Measurements from ENCODE around the gene ERLIN1.

ERLIN1 gene

DNA sequence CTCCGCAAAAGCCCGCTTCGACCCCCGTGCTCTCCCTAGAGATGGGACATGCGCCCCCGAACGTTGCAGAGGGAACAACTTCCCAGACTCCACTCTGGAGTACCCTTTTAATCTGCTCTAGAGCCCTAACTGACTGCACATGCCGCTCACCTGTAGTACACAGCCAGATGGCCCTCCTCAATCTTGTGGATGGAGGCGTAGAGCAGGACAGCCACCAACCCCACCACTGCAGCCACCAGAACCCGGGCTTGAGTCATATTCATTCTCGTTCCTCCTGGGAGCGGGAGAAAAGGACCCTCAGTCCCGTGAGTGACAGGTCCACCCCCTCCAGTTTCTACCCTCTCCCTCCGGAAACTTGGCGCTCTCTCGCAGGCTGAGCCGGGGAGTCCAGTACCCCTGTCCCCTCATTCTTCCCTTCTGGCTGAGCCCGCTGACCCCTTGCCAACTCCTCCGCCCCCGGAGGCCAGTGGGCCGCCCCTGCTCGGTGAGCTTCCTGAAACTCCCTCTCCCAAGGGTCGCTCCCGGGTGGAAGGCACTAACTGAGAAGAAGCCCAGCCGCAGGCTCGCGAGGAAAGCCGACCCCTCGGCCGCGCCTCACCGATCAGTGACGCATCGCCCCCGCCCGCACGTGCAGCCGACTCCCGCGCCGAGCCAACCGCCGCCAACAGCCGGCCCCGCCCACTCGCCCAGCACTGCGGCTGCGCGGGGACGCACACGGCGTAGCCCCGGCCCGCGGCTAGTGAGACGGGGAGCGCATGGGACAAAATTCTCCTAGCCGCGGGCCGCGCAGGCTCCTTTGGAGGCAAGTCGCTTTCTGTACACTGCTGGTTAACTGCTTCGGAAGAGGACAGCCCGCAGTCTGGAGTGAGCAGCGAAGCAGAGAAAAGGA, at the start of gene ERLIN1:
Gene ERLIN1, minus strand, starts transcription at position 666 of the 889 bp plus-strand sequence. Its CDS starts 403 bp downstream, at position 263.
- peak; percentile 79 for DNase-seq (ENCODE audit: low read depth)

DNA sequence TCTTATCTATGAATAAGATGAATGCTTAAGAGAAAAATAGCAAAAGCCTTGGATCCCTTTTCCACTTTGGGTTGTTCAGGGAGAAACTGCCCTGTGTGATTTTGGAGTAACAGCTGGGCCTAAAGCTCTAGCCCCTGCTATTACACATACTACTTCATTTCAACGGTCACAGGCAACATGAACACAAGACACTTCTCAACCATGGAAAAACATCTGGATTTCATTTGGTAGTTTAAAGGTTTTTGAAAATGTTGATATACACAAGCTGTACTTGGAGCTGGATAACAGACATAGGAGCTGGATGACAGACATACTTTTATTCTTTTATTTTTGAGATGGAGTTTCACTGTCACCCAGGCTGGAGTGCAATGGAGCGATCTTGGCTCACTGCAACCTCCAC, 46.3 kb upstream of the ERLIN1 start:
- peak; percentile 4 for DNase-seq (ENCODE audit: low read depth)

DNA sequence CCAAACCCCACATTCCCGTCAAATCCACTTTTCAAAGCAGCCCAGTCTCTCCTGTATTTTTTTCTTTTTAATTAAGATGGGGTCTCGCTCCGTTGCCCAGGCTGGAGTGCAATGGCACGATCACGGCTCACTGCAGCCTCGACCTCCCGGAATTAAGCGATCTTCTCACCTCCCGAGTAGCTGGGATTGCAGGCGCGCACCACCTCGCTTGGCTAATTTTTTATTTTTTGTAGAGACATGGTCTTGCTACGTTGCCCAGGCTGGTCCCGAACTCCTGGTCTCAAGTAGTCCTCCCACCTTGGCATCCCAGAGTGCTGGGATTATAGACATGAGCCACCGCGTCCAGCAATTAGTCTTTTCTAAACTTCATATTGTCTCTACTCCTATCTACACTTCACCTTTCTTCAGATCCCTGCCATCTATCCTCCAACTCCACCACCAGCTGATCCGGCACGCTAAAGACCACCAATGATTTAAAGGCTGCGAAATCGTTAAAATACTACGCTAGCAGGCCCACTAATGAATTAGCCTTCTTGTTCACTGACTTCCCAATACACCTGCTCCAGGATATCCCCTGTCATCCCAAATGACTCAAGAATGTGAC, 44.1 kb upstream of the ERLIN1 start:
- DNase-seq (ENCODE audit: low read depth): no peak

DNA sequence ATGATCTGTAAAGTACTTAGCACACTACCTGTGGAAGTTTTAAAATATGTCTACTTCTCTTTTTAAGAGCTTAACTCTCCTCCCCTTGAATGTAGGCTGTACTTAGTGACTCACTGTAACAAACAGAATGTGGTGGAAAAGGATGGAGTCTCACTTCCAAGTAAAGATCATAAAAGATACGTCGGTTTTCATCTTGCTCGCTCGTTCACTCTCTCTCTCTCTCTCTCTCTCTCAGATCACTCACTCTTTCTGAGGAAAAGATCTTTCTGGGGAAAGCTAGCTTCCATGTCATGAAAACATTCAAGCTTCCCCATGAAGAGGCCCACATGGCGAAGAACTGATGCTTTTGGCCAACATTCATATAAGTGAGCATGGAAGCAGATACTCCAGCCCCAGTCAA, 38.0 kb upstream of the ERLIN1 start:
- no peak for DNase-seq (ENCODE audit: low read depth)

DNA sequence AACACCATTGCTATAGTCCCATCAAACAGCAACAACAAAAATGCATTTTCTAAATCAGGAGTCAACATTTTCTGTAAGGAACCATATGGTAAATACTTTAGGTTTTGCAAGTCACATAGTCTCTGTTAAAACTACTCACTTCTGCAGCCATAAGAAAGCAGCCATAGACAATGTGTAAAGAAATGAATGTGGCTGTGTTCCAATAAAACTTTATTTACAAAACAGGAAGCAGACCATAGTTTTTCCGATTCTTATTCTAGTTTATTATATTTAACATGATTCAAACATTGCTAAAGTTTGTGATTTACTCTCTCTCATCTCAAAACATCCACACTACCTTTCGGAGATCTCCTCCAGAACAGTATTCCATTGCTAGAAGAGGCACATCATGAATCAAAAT, 36.7 kb upstream of the ERLIN1 start:
- DNase-seq (ENCODE audit: low read depth): no peak

DNA sequence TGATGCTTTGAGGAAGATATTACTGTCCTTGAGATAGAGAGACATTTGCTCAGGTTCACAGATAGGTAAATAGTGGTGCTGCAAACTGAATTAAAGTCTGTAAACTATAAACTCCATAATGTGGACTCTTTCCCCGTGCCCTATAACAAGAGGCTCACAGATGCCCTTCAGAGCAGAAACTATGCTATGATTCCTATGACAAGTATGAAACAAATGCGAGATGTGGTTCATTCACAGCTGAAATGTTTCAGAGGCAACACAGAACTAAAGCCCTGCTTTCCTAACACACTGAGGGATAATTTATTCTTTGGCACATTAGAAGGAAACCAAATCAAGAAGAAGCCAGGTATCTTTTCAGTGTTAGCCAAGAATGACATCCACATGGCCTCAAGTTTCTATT, 30.2 kb upstream of the ERLIN1 start:
- no peak for DNase-seq (ENCODE audit: low read depth)

DNA sequence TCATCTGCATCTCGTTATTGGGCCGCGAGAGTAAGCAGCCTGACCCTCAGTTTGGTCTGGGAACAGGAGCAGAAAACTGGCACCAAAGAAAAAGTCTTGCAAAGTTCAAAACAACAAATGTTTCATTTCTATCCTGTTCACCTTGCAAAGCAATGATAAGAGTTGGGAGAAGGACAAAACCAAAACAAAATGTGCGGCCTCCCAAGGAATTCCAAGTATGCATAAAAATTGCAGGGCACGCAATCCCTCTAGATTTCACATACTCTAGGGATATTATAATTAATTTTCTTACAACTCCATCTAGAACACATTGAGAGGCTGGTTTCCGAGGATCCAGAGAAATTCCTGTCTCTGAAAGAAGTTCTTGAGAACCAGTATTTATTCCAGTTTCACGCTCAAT, 23.5 kb upstream of the ERLIN1 start:
- no peak for DNase-seq (ENCODE audit: low read depth)

DNA sequence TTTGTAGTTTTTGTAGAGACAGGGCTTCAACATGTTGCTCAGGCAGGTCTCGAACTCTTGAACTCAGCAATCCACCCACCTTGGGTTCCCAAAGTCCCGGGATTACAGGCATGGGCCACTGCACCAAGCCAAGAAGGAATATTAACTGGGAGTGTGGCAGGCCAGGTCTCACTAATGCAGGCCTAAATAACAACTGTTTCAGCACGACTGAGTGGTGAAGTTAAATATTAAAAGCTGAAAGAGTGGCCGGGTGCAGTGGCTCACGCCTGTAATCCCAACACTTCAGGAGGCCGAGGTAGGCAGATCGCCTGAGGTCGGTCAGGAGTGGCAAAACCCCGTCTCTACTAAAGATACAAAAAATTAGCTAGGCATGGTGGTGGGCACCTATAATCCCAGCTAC, 22.4 kb upstream of the ERLIN1 start:
- DNase-seq (ENCODE audit: low read depth): no peak

DNA sequence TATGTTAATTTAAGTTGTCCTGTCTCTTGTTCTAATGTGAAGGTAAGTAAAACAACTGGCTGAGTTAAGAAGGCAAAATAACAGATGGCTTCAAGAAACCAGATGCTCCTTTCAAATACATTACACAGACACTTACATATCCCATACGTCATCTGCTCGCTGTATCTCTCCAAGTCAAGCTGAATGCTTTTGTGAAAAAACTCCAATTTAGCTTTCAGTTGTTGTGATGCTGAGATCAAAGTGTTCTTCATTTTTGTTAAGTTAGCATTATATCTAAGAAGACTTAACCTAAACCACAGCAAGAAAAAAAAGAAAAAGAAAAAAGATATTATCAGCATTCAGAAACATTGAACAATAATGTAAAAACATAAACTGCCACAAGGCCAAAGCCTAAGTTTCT, 18.5 kb upstream of the ERLIN1 start:
- no peak for DNase-seq (ENCODE audit: low read depth)

DNA sequence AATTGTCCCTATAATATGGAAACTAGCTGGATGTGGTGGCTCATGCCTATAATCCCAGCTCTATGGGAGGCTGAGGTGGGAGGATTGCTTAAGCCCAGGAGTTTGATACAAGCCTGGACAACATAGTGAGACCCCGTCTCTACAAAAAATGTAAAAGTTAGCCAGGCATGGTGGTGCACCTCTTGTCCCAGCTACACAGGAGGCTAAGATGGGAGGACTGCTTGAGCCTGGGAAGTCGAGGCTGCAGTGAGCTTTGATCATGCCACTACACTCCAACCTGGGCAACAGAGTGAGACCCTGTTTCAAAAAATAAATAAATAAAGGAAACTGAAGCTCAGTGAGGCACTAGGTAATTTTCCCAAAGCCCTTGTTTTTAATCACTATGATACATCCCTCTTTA, 15.7 kb upstream of the ERLIN1 start:
- DNase-seq (ENCODE audit: low read depth): no peak

DNA sequence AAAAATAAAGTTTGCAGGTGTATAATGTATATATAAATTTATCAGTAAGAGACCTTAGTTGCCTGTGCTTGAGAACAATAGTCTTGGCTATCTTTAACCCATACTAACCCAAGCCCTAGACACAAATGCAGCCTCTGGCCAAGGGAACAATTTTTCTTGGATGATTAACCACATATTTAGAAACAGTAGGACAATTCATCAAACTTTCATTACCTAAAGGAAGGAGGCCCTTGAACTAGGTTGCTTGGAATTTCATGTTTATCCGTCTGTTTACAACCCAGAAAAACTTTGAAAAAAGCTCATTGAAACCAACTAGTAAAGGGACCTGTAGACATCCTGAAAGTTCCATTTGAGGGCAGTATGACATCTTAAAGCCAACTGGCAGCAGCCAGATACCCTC, 8.9 kb upstream of the ERLIN1 start:
- no peak for DNase-seq (ENCODE audit: low read depth)

DNA sequence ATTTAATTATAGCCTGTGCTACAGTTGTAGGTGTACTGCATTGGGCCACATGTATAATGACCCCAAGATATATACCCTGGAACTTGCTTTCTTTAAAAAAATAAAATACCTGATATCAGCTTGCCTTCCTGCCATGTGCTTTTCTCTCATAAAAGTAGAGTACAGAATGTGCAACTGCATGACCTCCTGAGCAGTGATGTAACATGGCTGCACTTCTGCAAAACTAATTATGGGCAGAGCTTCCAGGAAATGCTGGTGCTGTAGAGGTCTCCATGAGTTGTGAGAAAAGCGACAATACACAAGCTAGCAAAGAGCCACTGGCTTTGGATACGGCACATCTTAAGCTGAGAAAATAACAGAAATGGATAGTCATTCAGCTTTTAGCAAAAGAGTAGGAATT, 6.5 kb upstream of the ERLIN1 start:
- no peak for DNase-seq (ENCODE audit: low read depth)

DNA sequence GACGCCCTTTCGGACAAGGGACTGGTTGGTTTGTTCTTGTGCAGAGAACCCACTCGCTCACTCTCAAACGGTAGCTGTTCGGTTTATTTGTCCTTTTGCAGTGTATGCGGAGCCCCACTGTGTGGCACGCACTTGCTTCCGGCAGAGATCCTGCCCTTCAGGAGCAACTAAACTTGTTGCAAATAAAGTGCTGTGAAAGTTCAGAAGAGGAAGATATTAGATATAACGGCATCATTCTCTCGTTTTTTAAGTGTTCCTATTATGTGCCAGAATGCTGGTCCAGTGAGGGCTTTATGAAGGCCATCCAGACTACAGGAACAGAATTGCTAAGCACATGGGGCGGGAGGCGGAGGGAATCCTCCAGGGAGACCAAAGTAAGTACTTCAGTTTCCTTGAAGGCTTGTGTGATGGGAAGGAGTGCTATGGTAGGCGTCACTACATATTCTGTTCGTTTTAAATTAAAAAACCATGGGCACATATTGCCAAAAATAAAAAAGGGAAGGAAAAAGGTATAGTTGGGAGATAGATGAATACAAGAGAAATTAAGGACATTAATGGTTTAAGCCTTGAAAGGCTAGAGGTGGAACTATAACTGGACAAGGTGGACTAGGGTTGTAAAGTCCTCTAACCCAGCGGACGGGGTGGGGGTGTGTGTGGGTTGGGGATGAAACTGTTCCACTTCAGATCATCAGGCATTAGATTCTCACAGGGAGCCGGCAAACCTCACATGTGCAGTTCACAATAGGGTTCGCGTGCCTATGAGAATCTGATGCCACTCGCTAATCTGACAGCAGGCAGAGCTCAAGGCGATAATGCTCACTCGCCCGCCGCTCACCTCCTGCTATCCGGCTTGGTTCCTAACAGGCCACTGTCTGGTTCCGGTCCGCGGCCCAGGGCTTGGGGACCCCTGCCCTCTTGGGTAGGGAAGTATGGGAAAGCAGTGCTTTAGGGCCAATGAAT, 704 bp upstream of the ERLIN1 start:
- no peak for DNase-seq (ENCODE audit: low read depth)

DNA sequence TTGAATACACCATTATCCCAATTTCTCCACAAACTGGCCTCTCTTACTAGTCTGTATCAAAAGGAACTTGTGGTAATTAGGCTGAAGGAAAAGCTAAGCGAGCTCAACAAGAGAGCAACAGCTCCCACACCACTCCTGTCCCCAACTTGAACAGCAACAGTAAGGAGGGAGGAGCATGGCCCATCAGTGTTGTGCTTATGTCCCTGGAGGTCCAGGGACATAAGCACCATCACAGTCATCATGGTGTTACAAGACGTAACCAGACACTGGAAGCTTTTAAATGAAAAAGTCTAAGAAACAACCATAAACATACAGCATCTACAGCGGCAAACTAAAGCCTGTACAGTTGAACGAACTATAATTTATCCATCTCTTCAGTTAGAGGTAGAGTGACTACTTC, 989 bp downstream of the ERLIN1 start:
- DNase-seq (ENCODE audit: low read depth): no peak

DNA sequence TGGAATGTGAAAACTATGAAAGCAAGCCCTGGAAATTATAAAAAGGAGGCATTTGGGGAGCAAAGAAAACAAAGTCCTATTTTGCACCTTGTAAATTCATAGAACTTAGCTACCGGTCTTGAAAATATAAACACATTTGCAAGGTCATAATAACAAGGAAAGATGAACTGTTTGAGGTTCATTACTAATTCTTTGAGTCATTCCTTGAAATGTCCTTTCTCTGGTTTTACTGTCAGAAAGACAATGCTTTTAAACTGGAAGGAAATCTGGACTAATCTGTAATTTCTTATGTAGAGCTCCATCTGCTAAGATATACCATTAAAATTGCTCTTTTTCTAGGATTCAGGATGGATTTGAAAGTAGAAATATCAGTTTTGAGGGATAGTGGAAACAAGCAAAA, 1.4 kb downstream of the ERLIN1 start:
- no peak for DNase-seq (ENCODE audit: low read depth)

DNA sequence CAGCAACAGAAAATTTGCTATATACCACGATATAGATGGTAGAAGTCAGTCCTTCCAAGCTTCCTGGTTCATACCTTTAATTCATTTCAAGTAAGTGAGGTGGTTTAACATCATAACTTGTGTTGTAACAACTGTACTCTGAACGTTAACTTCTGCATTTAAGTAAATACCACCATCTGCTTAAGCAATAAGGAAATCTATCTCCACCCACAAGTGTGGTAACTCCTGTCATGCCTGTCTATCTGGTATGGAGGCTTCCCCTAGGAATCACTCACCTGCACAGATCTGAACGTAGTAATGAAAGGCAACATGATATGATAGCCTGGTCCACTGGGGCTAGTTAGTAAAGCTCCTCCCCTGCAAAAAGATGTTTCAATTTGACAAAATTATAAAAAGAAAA, 2.3 kb downstream of the ERLIN1 start:
- DNase-seq (ENCODE audit: low read depth): no peak

DNA sequence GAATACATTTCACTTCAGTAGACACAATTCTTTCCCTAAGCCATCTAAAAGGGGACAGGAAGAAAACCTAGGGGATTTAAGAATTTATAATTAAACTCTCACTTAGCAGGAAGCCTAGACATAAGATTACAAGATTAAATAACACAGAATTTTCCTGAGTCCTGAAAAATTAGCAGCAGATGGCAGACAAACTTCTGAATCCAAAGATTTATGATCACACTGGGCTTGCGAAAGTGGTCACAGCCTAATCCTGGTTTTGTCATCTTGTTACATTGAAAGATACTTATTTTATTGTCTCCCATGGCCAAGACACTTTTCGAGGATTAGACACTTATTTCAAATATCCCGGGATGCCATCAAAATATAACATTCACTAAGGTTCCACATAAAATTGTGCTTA, 2.9 kb downstream of the ERLIN1 start:
- DNase-seq (ENCODE audit: low read depth): no peak

DNA sequence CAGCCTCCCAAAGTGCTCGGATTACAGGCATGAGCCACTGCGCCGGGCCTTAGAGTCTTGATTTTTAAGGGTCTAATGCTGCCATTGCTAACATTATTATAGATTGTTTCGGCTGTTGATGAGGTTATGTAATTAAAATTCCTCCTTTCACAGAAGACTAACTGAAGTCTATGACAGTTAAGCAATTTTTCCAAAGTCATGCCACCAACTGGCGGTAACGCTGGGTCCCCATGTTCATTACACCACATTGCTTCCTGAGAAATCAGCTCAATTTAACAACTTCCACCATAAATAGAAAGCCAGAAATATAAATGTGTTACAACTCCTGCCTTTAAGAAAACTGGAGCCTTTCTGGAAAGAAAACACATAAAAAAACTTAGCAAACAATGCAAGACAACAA, 3.5 kb downstream of the ERLIN1 start:
- no peak for DNase-seq (ENCODE audit: low read depth)

DNA sequence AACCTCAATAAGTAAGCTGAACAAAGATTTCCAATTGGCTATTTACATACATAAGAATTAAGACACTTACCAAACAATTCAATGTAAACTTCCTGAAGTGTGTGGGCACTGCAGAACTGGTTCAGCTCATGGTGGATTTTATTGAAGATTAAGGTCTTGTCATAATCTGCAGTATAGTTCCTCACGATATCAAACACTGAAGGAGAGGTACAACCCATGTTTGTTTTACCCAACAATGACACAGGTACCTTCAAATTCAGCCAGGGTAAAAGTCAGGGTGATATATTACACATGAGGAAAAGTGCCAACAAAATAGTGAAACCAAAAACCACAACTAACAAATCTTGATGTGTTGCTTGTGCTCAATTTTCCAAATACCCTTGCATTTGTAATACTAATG, 10.0 kb downstream of the ERLIN1 start:
- DNase-seq (ENCODE audit: low read depth): no peak

DNA sequence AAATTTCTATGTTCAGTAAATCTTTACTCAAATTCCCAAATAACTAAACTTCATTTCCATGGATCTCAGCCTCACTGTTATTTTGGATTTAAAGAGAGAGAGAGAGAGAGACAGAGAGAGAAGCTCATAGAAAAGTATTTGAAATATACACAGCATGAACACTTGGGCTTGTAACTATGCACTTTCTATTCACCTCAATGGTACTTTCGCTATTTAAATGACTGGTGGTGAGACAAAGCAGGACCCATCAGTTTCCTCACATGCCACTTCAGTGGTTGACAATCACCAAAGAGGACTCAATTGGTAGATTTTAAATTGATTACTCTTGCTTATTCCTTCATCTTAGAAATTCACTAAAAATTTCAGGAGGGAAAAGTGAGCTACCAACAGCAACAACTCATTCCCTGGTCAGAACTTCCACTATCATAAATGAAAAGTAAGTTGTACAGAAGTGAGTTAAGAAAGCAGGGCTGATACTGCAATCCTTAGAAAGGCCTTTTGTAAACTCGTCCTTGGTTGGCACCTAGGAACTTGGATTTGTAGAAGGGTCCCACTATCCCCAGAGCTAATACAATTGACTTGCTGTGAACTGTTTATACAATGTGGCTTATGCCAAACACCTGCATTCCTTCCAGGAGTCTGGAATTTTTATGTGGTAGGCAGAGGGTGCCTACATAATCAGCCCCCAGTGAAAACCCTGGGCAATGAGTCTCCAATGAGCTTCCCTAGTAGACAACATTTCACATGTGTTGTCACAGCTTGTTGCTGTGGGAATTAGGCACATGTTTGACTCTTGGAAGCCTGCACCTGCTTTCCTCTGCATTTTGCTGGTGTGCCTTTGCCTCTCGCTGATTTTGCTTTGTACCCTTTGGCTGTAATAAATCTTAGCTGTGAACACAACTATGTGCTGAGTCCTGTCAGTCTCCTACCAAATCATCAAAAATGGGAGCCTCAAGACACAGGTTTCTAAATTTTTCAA, 10.8 kb downstream of the ERLIN1 start:
- no peak for DNase-seq (ENCODE audit: low read depth)

DNA sequence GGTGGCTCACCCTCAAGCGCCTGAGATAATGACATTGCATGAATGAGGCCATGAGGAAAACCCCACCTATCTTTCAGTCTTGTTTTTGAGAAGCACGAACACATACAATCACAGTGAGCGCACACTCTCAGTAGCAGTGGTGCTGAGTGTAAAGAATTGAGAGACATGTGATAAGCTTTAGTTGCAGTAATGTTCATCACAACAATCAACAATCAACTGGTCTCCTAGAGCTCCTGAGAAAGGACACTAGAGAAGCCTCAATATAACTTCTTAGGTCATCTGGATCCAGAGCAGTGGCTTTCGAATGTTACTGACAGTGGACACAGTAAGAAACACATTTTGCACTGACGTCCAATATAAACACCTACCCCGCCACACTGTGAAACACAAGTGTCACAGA, 12.8 kb downstream of the ERLIN1 start:
- no peak for DNase-seq (ENCODE audit: low read depth)

All from GM04504 (cell line).